NCI-H524 treated with DMSO at 0.1 percent for 48 hours (cell line): ENCODE results near the gene MATN1.
"Not testable (repeated sequence)": the region's sequence is repeated elsewhere in the genome, so short reads cannot be mapped to it uniquely, and the experiment has no call there.

ENCODE experiments used
- DNase-seq: peaks from one replicate; lab custom pipeline; 2025; lab: John Stamatoyannopoulos, UW

The MATN1 gene, protein sequence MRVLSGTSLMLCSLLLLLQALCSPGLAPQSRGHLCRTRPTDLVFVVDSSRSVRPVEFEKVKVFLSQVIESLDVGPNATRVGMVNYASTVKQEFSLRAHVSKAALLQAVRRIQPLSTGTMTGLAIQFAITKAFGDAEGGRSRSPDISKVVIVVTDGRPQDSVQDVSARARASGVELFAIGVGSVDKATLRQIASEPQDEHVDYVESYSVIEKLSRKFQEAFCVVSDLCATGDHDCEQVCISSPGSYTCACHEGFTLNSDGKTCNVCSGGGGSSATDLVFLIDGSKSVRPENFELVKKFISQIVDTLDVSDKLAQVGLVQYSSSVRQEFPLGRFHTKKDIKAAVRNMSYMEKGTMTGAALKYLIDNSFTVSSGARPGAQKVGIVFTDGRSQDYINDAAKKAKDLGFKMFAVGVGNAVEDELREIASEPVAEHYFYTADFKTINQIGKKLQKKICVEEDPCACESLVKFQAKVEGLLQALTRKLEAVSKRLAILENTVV

DNA sequence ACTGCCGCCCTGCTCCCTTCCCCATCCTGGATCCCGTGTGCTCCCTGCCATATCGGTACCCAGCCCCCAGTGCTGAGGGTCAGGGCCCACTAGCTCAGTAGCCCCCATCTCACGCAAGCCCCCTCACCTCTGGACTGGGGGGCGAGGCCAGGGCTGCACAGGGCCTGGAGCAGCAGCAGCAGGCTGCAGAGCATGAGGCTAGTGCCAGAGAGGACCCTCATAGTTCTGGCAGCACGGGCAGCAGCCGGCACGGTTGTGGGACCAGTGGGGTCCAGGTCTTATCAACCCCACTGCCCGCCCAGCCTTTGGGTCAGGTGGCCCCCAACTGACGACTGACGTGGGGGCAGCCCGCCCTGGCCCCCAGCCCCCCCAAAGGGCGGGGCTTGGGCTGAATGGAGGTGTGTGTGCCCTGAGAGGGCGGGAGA is at the start of gene MATN1:
Gene MATN1 (minus strand): TSS at position 255 of the 425 bp plus-strand sequence. CDS start 34 bp downstream, at position 221.
- no peak for DNase-seq

DNA sequence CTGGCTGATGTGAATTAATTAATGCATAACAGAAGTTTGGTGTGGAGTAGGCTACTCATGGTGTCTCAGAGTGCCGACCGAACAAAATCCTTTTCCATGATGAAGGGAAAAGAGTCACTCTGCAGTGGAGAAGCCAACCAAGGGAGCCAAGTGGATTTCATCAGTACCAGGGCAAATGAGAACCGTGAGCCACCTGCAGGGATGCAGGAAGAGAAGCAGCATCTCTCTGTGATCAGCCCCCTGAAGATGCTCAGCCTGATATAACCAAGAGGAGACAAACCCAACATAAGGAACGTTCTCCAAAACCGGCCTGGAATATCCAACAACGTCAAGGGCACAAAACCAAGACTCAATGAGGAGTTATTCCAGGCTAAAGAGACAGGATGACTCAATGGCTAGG is 47.6 kb upstream of the MATN1 start:
- no peak for DNase-seq

DNA sequence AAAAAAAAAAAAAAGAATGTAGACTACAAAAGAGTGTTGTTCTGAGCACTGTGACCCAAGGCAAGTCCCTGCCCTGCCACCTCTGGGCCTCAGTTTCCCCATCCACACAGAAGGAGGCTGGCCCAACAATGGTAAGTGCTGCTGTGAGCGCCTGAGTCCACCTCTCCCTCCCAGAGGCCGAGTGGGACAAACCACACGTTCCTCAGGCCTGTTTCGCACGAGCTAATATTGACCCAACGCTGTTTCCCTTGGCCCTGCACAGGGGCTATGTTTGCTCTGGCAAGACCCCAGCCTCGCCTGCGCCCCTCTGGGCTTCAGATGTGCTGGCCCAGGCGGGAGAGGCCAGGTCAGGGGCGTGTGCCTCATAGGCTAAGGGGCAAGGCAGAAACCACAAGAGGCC is 46.8 kb upstream of the MATN1 start:
- DNase-seq: no peak

DNA sequence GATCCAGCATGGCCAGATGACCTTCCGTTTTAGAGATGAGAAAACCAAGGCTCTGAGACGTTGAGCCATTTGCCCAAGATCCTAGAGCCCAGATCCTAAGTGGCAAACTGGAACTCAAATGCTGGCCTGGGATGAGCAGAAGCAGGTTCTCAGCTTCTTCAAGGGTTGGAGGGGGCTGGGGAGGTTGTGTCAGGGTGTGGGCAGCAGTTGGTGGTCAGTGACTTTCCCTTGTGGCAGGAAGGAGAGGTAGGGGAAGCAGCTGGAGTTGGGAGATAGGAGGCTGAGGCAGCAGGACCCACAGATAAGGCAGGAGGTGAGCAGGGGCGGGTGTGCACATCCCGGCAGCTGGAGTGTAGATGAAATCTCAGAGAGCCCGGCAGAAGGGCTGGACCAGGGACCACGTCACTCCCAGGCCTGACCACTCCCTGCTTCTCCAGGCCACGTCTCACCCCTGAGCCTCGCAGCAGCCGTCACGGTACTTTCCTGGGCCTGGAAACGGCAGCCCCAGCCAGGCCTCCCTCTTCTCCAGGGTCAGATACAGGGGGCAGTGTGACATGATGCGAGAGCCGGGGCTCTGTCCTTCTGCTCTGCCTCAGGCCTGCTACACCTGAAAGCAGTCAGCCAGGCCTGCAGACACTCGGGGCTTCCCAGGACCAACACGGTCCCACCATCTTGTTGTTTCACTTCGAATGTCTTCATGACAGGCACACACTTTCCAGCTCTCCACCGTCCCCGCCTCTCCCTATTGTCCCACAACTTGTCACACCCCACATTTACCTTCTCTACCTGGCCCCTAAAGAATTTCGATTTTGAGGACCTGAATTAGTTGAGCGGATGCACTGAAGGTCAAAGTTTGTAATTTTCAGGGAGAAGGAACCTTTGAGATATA is 45.7 kb upstream of the MATN1 start:
- no peak for DNase-seq

DNA sequence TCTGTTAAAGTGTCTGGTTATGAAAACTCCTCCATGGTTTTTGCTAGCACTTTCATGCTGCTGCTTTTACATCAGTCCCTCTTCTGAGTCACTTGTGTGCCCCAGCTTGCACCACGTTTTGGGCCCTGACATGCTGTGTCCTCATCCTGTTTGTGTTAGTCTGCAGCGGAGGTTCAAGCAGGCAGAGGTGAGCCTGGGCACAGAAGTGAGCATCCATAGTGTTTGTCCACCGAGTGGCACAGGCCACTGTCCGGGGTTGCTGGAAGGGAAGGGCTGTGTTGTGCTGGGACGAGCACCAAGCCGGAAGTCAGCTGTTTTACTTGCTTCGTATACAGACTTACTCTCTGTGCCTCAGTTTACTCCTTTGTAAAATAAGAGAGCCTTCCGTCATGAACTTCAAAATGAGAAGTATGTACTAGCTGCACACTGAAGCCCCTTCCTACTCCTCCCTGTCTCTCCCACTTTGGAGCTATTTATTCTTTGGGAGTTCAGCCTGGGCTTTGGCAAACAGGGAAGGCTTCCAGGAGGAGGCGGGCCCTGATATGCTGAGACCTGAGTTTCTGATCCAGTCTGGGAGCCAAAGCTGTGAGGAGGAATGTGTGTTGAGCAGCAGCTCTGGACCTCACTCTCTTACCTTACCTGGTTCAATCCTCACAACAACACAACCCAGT is 44.9 kb upstream of the MATN1 start:
- no peak for DNase-seq

DNA sequence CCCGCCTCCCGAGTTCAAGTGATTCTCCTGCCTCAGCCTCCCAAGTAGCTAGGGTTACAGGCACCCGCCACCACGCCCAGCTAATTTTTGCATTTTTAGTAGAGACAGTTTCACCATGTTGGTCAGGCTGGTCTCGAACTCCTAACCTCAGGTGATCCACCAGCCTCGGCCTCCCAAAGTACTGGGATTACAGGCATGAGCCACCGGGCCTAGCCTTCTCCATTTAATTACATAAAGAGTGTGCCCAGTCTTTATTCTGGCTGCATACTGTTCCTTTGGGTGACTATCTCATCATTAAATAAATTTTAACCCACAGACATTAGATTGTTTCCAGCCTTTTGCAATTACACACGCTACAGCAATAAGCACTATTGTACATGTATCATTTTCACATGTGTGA is 43.6 kb upstream of the MATN1 start:
- DNase-seq: not testable (repeated sequence)

DNA sequence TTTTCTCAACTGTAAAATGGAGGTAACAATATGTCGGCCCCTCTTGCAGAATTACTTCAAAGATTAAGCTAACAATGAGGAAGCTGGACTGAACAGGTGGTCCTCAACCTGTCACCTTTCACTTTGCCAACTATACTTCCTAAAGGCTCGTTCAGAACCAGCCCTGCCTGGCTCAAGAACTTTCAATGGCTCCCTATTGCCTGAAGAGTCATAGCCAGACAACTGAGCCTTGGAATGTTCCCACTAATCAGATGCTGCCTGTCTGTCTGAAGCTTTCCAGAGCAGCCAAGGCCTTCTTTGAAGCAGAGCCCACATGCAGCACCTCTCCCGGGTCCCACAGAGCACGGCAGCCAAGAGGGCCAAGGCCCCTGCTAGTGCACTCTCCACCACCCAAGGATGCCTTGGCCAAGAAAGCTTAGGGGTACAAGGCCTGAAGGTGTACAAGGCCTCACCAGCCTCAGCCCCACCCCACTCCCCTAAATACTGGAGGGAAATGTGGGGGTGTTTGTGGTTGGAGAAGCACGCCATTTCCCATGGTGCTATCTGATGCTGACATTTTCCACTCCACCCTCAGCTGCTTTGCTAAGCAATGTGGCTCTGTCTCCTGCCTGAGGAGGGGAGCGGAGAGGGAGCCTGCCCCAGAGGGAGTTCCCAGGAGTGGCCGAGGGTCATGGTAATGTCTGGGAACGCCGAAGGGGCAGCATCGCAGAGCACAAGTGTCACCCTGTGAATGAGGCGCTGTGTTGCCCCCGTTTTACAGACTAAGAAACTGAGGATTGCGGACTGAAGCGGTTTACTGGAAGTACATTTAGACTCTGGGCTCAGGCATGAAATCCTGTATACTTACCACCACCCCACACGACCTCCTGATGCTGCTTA is 42.4 kb upstream of the MATN1 start:
- no peak for DNase-seq

DNA sequence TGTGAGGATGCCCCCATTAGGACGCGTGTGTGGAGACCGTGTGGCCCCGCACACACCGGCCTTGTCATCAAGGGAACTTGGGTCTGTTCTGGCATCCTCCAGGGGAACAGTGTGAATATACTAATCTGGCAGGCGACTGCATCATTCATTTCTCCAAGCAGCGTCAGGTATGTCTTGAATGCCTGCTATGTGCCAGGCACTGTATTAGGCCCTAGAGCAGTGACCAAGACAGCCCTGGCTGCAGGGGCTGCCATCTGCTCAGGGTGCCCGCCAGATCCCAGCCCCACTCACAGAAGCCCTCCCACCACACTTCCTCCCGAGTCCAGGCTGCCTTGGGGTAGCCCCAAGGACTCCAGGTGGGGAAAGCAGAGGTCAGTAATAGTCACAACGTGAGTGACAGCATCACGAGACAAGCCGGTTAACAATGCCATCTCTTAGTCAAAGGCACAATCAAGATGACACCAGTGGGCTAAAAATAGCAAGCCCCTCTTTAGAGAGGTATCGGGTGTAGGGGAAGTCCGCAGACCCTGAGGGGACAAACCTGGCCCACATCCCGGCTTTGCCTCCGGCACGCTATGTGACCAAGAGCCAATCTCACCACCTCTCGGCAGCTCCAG is 41.7 kb upstream of the MATN1 start:
- no peak for DNase-seq

DNA sequence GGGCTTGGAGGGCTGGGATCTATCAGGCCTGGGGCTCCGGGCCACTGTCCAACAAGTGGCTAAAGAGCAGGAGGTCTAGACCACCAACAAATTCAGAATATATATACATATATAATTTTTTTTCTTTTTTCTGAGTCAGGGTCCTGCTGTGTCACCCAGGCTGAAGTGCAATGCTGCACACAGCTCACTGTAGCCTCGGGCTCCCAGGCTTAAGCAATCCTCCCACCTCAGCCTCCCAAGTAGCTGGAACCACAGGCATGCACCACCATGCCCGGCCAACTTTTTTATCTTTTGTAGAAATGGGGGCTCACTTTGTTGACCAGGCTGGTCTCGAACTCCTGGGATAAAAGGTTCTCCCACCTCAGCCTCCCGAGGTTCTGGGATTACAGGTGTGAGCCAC is 41.0 kb upstream of the MATN1 start:
- DNase-seq: no peak

DNA sequence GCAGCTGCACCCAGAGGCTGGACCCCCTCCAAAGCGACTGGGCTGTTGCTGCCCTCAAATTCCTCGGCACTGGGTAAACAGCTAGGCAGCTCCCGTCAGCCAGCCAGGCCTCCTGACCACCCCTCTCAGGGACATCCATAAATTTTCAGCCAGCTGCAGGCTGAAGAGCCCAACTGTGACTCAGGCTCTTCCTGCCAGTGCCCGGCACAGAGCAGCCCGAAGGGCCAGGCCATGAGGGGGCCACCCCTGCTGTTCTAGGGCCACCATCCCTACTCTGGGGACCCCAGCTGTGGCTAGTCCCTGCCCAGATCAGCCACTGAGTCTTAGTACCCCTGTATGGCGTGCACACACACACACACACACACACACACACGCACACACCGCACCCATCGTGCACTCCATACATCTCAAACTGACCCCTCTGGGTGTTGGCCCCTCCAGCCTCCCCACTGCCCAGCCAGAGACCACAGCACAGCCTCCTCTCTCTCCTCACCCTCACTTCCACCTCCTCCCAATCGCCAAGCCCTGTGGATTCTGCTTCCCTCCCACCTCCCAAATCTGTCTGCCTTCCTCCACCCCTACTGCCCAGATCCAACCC is 40.4 kb upstream of the MATN1 start:
- no peak for DNase-seq

DNA sequence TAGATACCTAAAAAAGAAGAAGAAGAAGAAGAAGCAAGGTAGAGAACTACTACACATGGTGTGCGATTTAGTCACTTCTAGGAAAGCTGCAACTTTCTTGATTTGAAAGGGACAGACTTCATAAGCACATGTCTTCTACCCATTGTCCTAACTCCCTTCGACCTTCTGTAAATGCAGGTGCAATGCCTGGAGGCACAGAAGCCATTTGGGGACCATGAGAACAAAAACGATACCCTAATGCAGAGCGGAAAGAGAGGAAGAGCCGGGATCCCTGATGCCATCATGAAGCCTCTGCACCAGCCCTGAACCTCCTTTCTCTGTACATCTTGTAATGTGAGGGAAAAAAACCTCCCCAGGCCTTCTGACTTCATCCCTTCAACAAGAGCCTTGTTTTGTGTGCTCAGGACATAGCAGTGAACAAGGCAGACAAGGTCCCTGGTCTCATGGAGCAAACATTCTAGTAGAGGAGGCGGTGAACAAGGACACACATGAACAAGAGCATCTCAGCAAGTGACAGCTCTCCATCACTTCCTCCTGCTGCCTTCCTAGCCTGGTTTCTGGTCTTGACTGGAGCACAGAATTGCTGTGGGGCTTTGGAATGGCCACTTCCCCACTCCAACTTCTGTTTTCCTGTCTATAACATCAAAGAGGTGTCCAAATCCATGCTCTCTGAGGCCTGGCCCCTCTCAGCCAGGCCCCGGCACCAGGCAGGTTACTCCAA is 39.7 kb upstream of the MATN1 start:
- no peak for DNase-seq

DNA sequence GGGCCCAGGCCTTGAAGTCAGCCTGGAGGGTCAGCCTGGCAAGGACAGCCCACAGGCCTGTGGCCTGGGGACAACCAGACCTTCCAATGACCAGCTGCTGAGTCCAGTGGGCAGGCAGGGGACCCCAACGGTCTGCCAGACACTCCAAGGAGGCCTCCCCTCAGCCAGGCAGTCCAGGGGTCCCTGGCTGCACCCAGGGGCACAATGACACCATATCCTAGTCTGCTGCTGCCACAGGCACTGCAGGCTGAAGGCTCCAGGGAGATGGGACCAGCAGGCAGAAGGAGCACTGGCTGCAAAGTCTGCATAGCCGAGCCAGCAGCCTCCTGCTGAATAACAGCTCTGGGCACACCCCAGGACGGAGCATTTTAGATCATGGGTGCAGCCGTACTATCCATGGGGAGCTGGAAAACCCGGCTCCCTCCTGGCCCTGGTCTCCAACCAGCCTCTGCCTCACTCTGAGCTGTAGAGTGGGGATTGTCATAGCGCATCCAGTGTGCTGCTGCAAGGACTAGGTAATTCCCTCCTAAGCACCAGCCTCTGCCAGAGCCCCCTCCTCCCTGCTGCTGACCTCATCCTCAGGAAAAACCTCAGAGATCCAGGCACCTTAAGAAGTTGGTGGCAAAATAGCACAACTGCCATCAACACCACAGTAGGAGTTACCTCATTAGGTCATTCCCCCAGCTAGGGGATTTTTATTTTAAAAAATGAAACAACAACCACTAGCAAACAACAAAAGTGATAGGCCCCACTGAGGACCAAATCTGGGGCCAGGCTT is 39.0 kb upstream of the MATN1 start:
- DNase-seq: no peak

DNA sequence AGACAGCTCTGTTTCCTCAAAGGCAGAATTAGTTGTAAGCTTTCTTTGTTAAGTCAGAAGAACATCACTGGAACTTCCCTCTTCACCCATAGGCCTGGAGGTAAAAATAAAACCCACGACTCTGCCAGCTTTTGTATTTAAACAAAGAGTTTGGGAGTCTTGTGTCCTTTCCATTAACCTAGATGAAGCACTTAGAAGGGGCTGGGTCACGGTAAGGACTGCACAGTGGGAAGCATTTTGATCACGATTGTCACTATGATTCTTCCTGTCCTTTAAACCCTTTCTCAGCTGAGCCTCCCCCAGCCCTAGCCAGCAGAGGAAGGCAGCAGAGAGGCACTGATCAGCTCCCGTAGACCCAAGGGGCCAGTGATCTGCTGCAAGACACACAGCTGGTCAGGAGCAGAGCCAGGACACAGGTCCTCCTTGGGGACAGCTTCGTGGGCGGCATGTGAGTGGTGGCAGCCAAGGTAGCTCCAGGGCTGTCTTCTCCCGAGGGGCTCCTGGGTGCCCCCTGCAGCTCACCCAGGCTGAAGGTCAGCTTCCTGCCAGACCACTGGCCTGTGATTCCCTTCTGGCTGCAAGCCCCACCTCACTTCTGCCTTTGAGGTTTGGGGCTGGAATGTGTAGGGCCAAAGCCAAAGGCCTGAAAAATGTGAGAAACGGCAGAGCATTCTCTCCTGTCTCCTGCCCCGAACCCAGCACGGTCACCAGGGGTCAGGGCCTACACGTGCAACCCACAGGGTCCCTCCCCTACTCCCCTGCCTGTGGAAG is 38.2 kb upstream of the MATN1 start:
- no peak for DNase-seq

DNA sequence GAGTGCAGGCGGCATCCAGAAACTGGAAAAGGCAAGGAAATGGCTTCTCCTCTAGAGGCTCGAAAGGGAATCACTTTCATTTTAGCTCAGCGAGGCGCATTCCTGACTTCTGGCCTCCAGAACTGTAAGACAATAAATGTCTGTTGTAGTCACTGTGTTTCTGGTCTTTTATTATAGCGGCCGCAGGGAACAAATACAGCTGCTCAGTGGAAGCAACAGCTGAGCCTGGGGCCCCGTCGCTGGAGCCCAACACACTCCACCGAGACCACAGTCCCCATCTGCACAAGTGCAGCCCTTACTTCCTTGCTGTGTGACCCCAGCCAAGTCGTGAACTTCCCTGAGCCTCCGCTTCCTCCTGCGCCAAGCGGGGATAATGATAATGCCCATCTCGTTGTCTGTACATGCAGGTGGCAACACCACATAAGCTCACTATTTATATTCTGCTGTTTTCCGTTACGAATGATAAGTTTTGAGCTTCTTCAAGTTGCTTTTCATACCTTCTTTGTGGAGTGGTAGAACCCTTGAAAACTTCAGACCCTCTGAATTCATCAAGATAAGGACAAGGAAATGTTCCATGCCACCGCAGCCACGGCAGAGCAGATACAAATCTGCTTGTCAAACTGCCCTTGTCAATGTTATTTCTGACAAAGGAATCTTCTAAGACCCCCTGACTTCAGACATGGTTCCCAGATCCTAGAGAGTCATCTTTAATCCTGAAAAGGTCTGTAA is 37.4 kb upstream of the MATN1 start:
- DNase-seq: no peak

DNA sequence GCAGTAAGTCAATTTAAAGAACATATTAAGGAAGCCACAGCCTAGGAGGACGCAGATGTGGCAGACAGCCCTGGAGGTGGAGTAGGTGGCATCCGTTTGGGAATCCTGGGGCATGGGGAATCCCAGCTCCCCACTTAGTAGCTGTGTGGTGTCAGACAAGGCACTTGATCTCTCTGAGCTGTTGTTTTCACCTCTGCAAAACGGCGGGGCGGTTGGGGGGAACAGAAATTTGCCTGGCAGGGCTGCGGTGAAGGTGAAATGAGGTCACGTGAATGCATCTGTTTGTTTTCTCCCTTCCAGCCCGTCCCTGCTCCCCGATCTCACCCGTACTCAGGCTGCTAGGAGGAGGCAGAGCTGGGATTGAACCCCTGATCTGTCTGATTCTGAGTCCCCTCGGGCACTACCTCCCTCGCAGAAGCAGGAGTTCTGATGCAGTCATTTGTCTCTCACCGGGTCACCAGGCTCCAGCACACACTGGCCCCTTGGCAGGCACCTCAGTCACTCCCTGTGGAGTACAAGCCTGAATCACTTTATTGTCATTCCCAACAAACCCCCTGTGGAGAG is 36.4 kb upstream of the MATN1 start:
- no peak for DNase-seq

DNA sequence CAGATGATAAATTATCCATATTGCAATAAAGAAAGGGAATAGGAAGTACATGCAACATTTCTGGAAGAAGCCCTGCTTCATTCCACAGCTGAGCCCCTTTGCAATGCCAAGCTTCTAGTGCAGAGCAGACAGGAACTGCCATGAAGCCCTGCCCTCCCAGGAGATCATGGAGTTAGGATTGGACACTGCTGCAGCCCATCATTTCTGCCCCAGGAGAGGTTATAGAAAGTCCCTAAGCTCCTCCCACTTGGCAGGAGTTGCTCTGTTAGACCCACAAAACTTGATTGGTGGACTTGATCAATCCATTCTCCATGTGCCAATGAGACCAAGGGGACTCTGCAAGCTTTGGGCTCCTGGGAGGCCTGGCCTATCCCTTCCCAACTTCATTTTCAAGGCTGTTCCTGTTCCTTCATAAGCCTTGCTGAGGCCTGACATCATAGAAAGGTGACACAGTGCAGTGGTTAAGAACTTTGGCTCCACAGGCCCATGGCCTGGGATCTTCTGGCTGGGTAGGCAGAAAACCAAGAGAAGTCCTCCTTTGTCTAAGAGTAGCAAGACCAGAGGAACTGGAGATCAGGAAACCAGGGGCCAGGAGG is 35.5 kb upstream of the MATN1 start:
- DNase-seq: no peak
